DND-41 (cell line): ENCODE data around the gene ABCA10.
A peak's percentile ranks its signal among the peaks of the same experiment; 100 is the strongest.

Source experiments
- ATAC-seq: fragments of 200-7000 bp; cut with Tn5 transposase; 3 replicates; pipeline ENCODE4 v1.9.1; 2021; ENCODE audit warnings: low read depth; ENCODE audit not compliant: insufficient read depth
- DNase-seq: peaks from one replicate; pipeline ENCODE4 v3.0.0-alpha.2; 2020
- H2AFZ ChIP-seq: 2 replicates; pipeline ENCODE4 v1.6.0; 2012; ENCODE audit warnings: low read depth, low read length
- H3K27ac ChIP-seq: 2 replicates; pipeline ENCODE4 v1.5.1; 2012; ENCODE audit warnings: low read length, inconsistent platforms
- H3K27me3 ChIP-seq: fragments of 200-600 bp; sonication (generic); 2 replicates; pipeline ENCODE4 v1.6.0; 2012; ENCODE audit warnings: low read length, mild to moderate bottlenecking, inconsistent platforms; ENCODE audit not compliant: insufficient read depth, poor library complexity
- H3K36me3 ChIP-seq: 2 replicates; pipeline ENCODE4 v1.5.1; 2012; ENCODE audit warnings: low read length, inconsistent platforms; ENCODE audit not compliant: insufficient read depth
- H3K4me1 ChIP-seq: 2 replicates; pipeline ENCODE4 v1.5.1; 2012; ENCODE audit warnings: mild to moderate bottlenecking, low read length; ENCODE audit not compliant: insufficient read depth
- H3K4me2 ChIP-seq: 2 replicates; pipeline ENCODE4 v1.6.0; 2012; ENCODE audit warnings: mild to moderate bottlenecking, moderate library complexity, low read length, inconsistent platforms; ENCODE audit not compliant: insufficient read depth
- H3K4me3 ChIP-seq, 2 experiments: fragments of 200-600 bp in 1 of 2; shearing (Covaris generic) in 1 of 2; 2 replicates each; pipeline ENCODE4 v1.5.1; 2012 to 2016; ENCODE audit warnings: inconsistent platforms in 2 of 2, low read length in 2 of 2, mild to moderate bottlenecking in 2 of 2, low read depth in 1 of 2, moderate library complexity in 1 of 2
- H3K79me2 ChIP-seq: 2 replicates; pipeline ENCODE4 v1.6.0; 2012; ENCODE audit warnings: low read length, inconsistent platforms; ENCODE audit not compliant: insufficient read depth
- H3K9ac ChIP-seq: 2 replicates; pipeline ENCODE4 v1.6.0; 2012; ENCODE audit warnings: low read depth, mild to moderate bottlenecking, inconsistent platforms, low read length, moderate library complexity
- H3K9me3 ChIP-seq: 2 replicates; pipeline ENCODE4 v1.5.1; 2012; ENCODE audit warnings: low read length, moderate library complexity, mild to moderate bottlenecking, inconsistent platforms; ENCODE audit not compliant: insufficient read depth, severe bottlenecking
- H4K20me1 ChIP-seq: 2 replicates; pipeline ENCODE4 v1.6.0; 2012; ENCODE audit warnings: low read length; ENCODE audit not compliant: insufficient read depth
- EZH2 ChIP-seq: IDR thresholded peaks from 3 replicates; pipeline ENCODE4 v1.6.1; 2012; ENCODE audit warnings: borderline replicate concordance, low read depth, mild to moderate bottlenecking, moderate library complexity, low read length, inconsistent platforms; ENCODE audit not compliant: severe bottlenecking
- TF ChIP-seq, protein P1 (sequence below): IDR thresholded peaks from 2 replicates; pipeline ENCODE4 v1.5.1; 2012; ENCODE audit warnings: borderline replicate concordance, low read length, moderate library complexity, mild to moderate bottlenecking; ENCODE audit not compliant: poor library complexity, severe bottlenecking; ENCODE audit errors: extremely low read depth

The ABCA10 gene

DNA sequence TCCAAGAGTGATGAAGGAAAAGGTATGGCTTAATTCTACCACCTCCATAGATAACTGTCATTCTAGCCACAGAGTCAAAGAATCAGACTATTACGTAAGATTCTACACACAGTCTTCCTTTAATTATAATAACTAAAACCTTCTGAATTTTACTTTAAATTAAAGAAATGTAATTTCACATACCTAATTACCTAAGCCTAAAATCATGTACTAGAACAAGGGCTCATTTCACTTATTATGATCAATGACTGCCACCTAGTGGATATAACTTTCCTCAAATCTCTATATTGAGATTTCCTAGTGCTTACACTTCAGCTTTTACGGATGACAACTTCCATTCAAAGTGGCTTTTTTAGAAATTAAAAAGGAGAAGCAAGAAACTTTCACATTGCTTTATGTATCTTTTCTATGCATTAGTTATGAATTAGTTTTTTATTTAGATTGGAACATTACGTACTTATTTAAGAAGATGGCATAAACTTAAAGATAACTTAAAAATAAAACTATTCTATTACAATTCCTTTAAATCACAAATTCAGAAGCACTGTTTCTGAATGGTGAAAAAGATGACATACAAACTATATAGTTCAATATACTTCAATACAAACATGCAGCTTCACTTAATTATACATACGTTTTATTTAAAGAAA is 18.2 kb upstream of the ABCA10 start:
- no peaks in the 10 kb centered on the region for H3K79me2 ChIP-seq
- H3K27me3 ChIP-seq, result no peaks in the 10 kb centered on the region
- H3K27ac ChIP-seq, result no peak overlapping the region
- no peak overlapping the region for H2AFZ ChIP-seq
- H3K36me3 ChIP-seq, result no peaks in the 10 kb centered on the region
- no peak overlapping the region for H3K4me3 ChIP-seq
- no peaks in the 10 kb centered on the region for H3K9me3 ChIP-seq
- 0 out of 3 replicates have a peak, but pooled peaks have one; percentile 58 for ATAC-seq
- no peaks in the 10 kb centered on the region for H3K4me1 ChIP-seq
- TF ChIP-seq, protein P1, sequence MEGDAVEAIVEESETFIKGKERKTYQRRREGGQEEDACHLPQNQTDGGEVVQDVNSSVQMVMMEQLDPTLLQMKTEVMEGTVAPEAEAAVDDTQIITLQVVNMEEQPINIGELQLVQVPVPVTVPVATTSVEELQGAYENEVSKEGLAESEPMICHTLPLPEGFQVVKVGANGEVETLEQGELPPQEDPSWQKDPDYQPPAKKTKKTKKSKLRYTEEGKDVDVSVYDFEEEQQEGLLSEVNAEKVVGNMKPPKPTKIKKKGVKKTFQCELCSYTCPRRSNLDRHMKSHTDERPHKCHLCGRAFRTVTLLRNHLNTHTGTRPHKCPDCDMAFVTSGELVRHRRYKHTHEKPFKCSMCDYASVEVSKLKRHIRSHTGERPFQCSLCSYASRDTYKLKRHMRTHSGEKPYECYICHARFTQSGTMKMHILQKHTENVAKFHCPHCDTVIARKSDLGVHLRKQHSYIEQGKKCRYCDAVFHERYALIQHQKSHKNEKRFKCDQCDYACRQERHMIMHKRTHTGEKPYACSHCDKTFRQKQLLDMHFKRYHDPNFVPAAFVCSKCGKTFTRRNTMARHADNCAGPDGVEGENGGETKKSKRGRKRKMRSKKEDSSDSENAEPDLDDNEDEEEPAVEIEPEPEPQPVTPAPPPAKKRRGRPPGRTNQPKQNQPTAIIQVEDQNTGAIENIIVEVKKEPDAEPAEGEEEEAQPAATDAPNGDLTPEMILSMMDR, result peak; percentile 80
- no peak for TF ChIP-seq EZH2
- H3K9ac ChIP-seq, result no peak overlapping the region
- H4K20me1 ChIP-seq, result no peaks in the 10 kb centered on the region
- DNase-seq, result no peak
- H3K4me2 ChIP-seq, result no peak overlapping the region

DNA sequence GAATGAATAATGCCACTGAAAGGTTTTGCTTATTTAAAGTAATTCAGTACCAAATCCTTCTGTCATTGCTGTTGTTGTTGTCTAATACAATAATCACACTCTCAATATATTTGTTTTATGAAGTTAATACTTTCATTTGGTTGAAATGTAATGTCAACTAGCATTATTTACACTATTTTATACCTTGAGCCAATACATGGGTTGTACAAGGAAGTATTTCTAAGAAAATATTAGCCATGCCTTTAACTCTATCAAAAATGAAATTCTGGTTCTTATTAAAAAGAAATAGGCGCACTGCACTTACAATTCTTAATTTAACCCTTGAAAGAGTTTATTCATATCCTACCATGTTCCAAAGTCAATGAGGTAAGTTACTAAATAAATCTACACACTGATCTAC is 17.6 kb upstream of the ABCA10 start:
- TF ChIP-seq EZH2, result no peak
- TF ChIP-seq, protein P1, result no peak
- H3K36me3 ChIP-seq, result no peaks in the 10 kb centered on the region
- no peak for DNase-seq
- H3K79me2 ChIP-seq, result no peaks in the 10 kb centered on the region
- no peak overlapping the region for H3K27ac ChIP-seq
- no peak overlapping the region for H3K4me2 ChIP-seq
- no peaks in the 10 kb centered on the region for H3K9me3 ChIP-seq
- H3K4me3 ChIP-seq, result no peak overlapping the region
- H4K20me1 ChIP-seq, result no peaks in the 10 kb centered on the region
- H3K9ac ChIP-seq, result no peak overlapping the region
- H3K4me1 ChIP-seq, result no peaks in the 10 kb centered on the region
- ATAC-seq, result no peak
- no peak overlapping the region for H2AFZ ChIP-seq
- H3K27me3 ChIP-seq, result no peaks in the 10 kb centered on the region

DNA sequence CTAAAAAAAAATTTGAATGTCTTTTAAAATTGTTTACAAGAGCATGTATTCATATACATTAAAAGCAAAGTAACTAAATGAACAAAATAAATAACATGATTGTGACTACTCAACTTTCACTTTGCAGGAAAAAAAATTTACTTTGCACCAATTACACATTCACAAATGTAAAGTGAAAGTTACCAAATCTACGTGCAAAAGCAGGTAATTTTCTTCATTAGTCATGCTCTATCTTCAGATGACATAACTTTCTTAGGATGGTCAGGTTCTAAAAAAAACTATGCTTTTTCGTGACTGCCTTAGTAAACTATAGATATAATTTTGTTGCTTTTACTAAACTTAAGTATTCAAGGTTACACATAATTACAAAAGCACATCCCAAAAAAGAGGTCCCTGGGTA is 17.0 kb upstream of the ABCA10 start:
- no peaks in the 10 kb centered on the region for H3K79me2 ChIP-seq
- H3K27me3 ChIP-seq, result no peaks in the 10 kb centered on the region
- no peak overlapping the region for H3K27ac ChIP-seq
- H3K4me1 ChIP-seq, result no peaks in the 10 kb centered on the region
- no peak overlapping the region for H3K9ac ChIP-seq
- H3K4me2 ChIP-seq, result no peak overlapping the region
- ATAC-seq (no peak), DNase-seq (no peak)
- TF ChIP-seq, protein P1, result no peak
- no peak for TF ChIP-seq EZH2
- H3K9me3 ChIP-seq, result no peaks in the 10 kb centered on the region
- no peaks in the 10 kb centered on the region for H3K36me3 ChIP-seq
- H2AFZ ChIP-seq, result no peak overlapping the region
- H3K4me3 ChIP-seq, result no peak overlapping the region
- H4K20me1 ChIP-seq, result no peaks in the 10 kb centered on the region
